Spleen (tissue), 11 donors: ENCODE measurements around the gene KAT7. TPM values are rescaled to one million over a fixed set of nuclear protein-coding genes. Genes with fewer than 3 reads are reported as not detected.
"Not testable (repeated sequence)": the region's sequence is repeated elsewhere in the genome, so short reads cannot be mapped to it uniquely, and the experiment has no call there.

Experiments used
- DNase-seq: peaks from one replicate; pipeline ENCODE4 v3.0.0-alpha.2; 2020
- H3K27ac ChIP-seq, 8 donors: fragments of 200-600 bp; sonication (generic) in 7 of 8; 1 replicate in 4 of 8; 2 replicates in 4 of 8; pipeline versions ENCODE4 v1.5.0 to v1.8.0; 2016 to 2021; ENCODE audit warnings: inconsistent platforms in 4 of 8, mild to moderate bottlenecking in 4 of 8, moderate library complexity in 1 of 8
- H3K27me3 ChIP-seq, 7 donors: fragments of 200-600 bp; sonication (generic) in 6 of 7; replicated peaks in 1 of 7; 1 replicate in 4 of 7; 2 replicates in 3 of 7; pipeline versions ENCODE4 v1.5.0 to v1.8.0; 2016 to 2021; ENCODE audit warnings: inconsistent platforms in 3 of 7, mild to moderate bottlenecking in 1 of 7
- H3K36me3 ChIP-seq, 6 donors: fragments of 200-600 bp; sonication (generic) in 5 of 6; 1 replicate in 4 of 6; 2 replicates in 2 of 6; pipeline versions ENCODE4 v1.5.0 to v1.8.0; 2016 to 2021; ENCODE audit warnings: inconsistent platforms in 2 of 6
- H3K4me1 ChIP-seq, 6 donors: fragments of 200-600 bp; sonication (generic) in 5 of 6; 1 replicate in 3 of 6; 2 replicates in 3 of 6; pipeline versions ENCODE4 v1.5.0 to v1.8.0; 2016 to 2021; ENCODE audit warnings: inconsistent platforms in 3 of 6
- H3K4me3 ChIP-seq, 8 donors: fragments of 200-600 bp; sonication (generic) in 7 of 8; 1 replicate in 4 of 8; 2 replicates in 4 of 8; pipeline versions ENCODE4 v1.5.0 to v1.8.0; 2016 to 2021; ENCODE audit warnings: inconsistent platforms in 4 of 8, mild to moderate bottlenecking in 4 of 8, moderate library complexity in 2 of 8
- H3K9me3 ChIP-seq, 8 donors: fragments of 200-600 bp; sonication (generic) in 7 of 8; 1 replicate in 4 of 8; 2 replicates in 4 of 8; pipeline versions ENCODE4 v1.5.0 to v1.8.0; 2016 to 2021; ENCODE audit warnings: inconsistent platforms in 4 of 8
- CTCF ChIP-seq, 11 experiments: fragments of 200-600 bp in 7 of 11; fragments of 450-650 bp in 4 of 11; sonication (generic) in 4 of 11; IDR thresholded peaks in 8 of 11; conservative IDR thresholded peaks in 3 of 11; 1 replicate in 7 of 11; 2 replicates in 4 of 11; pipeline versions ENCODE4 v1.4.0 to v1.8.0; 2016 to 2021; ENCODE audit warnings: antibody characterized with exemption in 11 of 11, inconsistent platforms in 4 of 11, mild to moderate bottlenecking in 1 of 11
- POLR2A ChIP-seq, 3 donors: fragments of 450-650 bp; IDR thresholded peaks; one replicate each; pipeline ENCODE4 v1.5.1; 2017; ENCODE audit warnings: antibody characterized with exemption in 3 of 3, mild to moderate bottlenecking in 1 of 3
- POLR2AphosphoS5 ChIP-seq, 3 donors: sonication (generic); formaldehyde crosslinking; IDR thresholded peaks; one replicate each; pipeline ENCODE4 v1.5.1; 2017; ENCODE audit warnings: antibody characterized with exemption in 3 of 3
- WGBS, 5 donors: extraction: QIAGEN DNeasy Blood & Tissue Kit in 3 of 5; methylation state at CpG; one replicate each; pipeline versions ENCODE4 v1.1.5 to v1.1.7; 2013 to 2018; 5-methylcytosine and 5-hydroxymethylcytosine counted together
- intact Hi-C: fragments of 100-400 bp; cut with DNase I; formaldehyde crosslinking; loops from one replicate; pipeline ENCODE4 v1.15.0; 2023; ENCODE audit warnings: low total_unique reads
- polyA plus RNA-seq, 3 donors: library from polyadenylated mRNA; stranded (reverse); fragments of 200-250 nt; gene quantifications; one replicate each; pipeline ENCODE4 v1.2.1, GENCODE V29; 2013
- total RNA-seq, 7 donors: library from RNA; depleted of rRNA in 3 of 7; stranded (reverse); fragments of >200 nt in 3 of 7; fragmentation: NEBNext Ultra II Directional in 4 of 7; extraction: Animal tissue kit (Norgen Biotek cat#: 25700) in 4 of 7; gene quantifications; one replicate each; pipeline versions ENCODE4 v1.1.0 to v1.2.1, GENCODE V29; 2016 to 2021
- donor health status: healthy with polysubstance abuse.
- donor health status: DM: no; HTN: no; CAD: no; lungs with moderate emphysema.
- donor health status: DM: no; HTN: no; CAD: no.
- donor health status: Bipolar disorder and iron deficiency.
- donor health status: healthy.
- donor health status: DM: no; HTN: no; CAD: no.
- donor health status: DM: yes; HTN: yes; CAD: no.

Gene KAT7
- total and polyA plus RNA-seq, 10 donors, result 5.9 to 81.2 (median 54.2) TPM

DNA sequence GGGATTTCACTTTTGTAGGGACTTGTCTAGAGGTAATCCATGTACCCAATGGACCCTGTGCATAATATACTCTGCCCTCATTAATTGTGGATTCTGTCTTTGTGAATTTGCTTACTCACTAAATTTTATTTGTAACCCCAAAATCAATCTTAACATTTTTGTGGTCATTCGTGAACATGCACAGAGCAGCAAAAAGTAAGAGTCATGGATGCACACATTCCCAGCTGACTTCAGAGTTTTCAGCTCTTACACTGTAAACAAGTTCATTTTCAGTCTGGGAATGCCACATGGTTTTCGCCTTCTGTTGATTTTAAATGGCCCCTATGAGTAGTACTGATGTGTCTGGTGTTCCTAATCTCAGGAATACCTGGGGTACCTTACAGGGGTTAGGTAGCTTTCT lies 35.1 kb downstream of the KAT7 start:
- Histone ChIP-seq H3K4me1 (peaks cover 0 to 36% (median 17%) of the 10 kb centered on the region in 6 donors), H3K27ac (no peak overlapping the region), H3K36me3 (peaks cover 12 to 100% (median 86%) of the 10 kb centered on the region in 6 donors), H3K4me3 (no peak overlapping the region), H3K27me3 (no peaks in the 10 kb centered on the region), H3K9me3 (no peaks in the 10 kb centered on the region)
- WGBS, 5 donors, result 96 to 100% (median 97%) methylated on average over 2 of the region's 2 CpGs
- no peak for DNase-seq
- TF ChIP-seq CTCF (IDR thresholded peaks at IDR 0.05 in 8 of 11, conservative IDR thresholded peaks at IDR 0.05 in 3 of 11) (no peak), POLR2A (IDR thresholded peaks at IDR 0.05) (no peak), POLR2AphosphoS5 (IDR thresholded peaks at IDR 0.05) (no peak)
- intact Hi-C loops, result no loop called here

- H3K27me3 ChIP-seq, result no peaks in the 10 kb centered on the region
- no peak for DNase-seq
- no peak for TF ChIP-seq POLR2A (IDR thresholded peaks at IDR 0.05)
- no peak for TF ChIP-seq POLR2AphosphoS5 (IDR thresholded peaks at IDR 0.05)
- no peak for TF ChIP-seq CTCF (IDR thresholded peaks at IDR 0.05 in 8 of 11, conservative IDR thresholded peaks at IDR 0.05 in 3 of 11)
- H3K9me3 ChIP-seq, result no peaks in the 10 kb centered on the region
- H3K4me1 ChIP-seq, result peaks cover 0 to 16% (median 9%) of the 10 kb centered on the region in 6 donors
- no peak overlapping the region for H3K4me3 ChIP-seq
- 67 to 96% (median 93%) methylated on average over 2 of the region's 2 CpGs for WGBS, 5 donors
- intact Hi-C loops, result no loop called here
- H3K36me3 ChIP-seq, result peaks cover 12 to 100% (median 88%) of the 10 kb centered on the region in 6 donors
- H3K27ac ChIP-seq, result no peak overlapping the region
These were observed 37.2 kb downstream of the KAT7 start for GRCh38 chr17:49825645-49826044.

GRCh38 chr17:49828325-49828724 lies 39.8 kb downstream of the KAT7 start:
- H3K27ac ChIP-seq, result peak overlapping the region in 2 of 8 donors; percentile 4 to 34
- not testable (repeated sequence) for H3K27me3 ChIP-seq

DNA sequence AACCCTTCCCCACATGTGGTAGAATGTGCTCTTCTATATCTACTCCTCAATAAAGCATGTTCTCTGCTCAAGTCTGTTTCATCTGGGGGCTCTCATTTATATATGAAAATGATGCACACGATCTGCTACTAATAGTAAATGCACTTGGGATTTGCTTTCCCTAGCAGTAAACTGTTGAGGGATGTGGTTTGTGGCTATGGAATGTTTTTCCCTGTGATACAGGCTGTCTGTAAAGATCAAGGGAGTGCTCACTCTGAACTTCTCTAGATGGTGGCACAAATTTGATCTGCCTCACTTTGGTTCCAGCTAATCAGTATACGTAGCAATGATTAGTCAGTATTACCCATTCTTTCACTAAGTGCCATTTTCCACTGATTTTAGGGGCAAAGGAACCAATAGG lies 40.5 kb downstream of the KAT7 start:
- DNase-seq, result no peak
- Histone ChIP-seq H3K27me3 (no peaks in the 10 kb centered on the region), H3K36me3 (peaks cover 5 to 100% (median 63%) of the 10 kb centered on the region in 6 donors), H3K4me3 (no peak overlapping the region), H3K9me3 (no peaks in the 10 kb centered on the region), H3K4me1 (peaks cover 0 to 29% (median 21%) of the 10 kb centered on the region in 6 donors), H3K27ac (peak overlapping the region in 1 of 8 donors; percentile 34)
- TF ChIP-seq POLR2AphosphoS5 (IDR thresholded peaks at IDR 0.05), result no peak
- WGBS, 5 donors, result 90 to 97% (median 94%) methylated on average over 2 of the region's 2 CpGs
- intact Hi-C loops, result no loop called here

More at GRCh38 chr17:49828325-49828724, 39.8 kb downstream of the KAT7 start:
- H3K36me3 ChIP-seq, result peaks cover 8 to 100% (median 66%) of the 10 kb centered on the region in 6 donors
- H3K4me3 ChIP-seq, H3K9me3 ChIP-seq, DNase-seq, intact Hi-C loops: not testable (repeated sequence)
- 29 to 63% (median 42%) methylated on average over 2 of the region's 2 CpGs for WGBS, 5 donors
- H3K4me1 ChIP-seq, result peaks cover 0 to 22% (median 14%) of the 10 kb centered on the region in 6 donors

GRCh38 chr17:49830605-49831004 lies 42.1 kb downstream of the KAT7 start:
- Histone ChIP-seq H3K4me1 (peaks cover 1 to 45% (median 29%) of the 10 kb centered on the region in 6 donors), H3K4me3 (no peak overlapping the region), H3K27ac (no peak overlapping the region), H3K27me3 (no peaks in the 10 kb centered on the region), H3K9me3 (no peaks in the 10 kb centered on the region), H3K36me3 (peaks cover 0 to 95% (median 55%) of the 10 kb centered on the region in 6 donors)
- no peak for DNase-seq
- TF ChIP-seq CTCF (IDR thresholded peaks at IDR 0.05 in 8 of 11, conservative IDR thresholded peaks at IDR 0.05 in 3 of 11) (no peak), POLR2A (IDR thresholded peaks at IDR 0.05) (no peak), POLR2AphosphoS5 (IDR thresholded peaks at IDR 0.05) (no peak)
- WGBS, 5 donors, result 69 to 94% (median 80%) methylated on average over 1 of the region's 1 CpG
- intact Hi-C loops, result no loop called here
